WTC11 (cell line): ENCODE data around the gene EYS.

ENCODE experiments used
- ELF4 ChIP-seq: sonication (generic); formaldehyde crosslinking; IDR thresholded peaks from 2 replicates; pipeline ENCODE4 v1.8.1; 2022; ENCODE audit warnings: low read depth, mild to moderate bottlenecking, moderate library complexity, missing genetic modification reagents
- GTF2I ChIP-seq: fragments of 250-450 bp; sonication (Bioruptor Pico); conservative IDR thresholded peaks from 2 replicates; pipeline ENCODE4 v1.4.0; 2021; ENCODE audit warnings: mild to moderate bottlenecking
- IRF2 ChIP-seq: sonication (generic); formaldehyde crosslinking; IDR thresholded peaks from 2 replicates; pipeline ENCODE4 v1.8.0; 2022; ENCODE audit warnings: low read depth, missing genetic modification reagents, borderline replicate concordance
- JUN ChIP-seq: sonication (generic); formaldehyde crosslinking; IDR thresholded peaks from 2 replicates; pipeline ENCODE4 v1.8.0; 2023; ENCODE audit warnings: mild to moderate bottlenecking, missing genetic modification reagents
- NR2C2 ChIP-seq: sonication (generic); formaldehyde crosslinking; IDR thresholded peaks from 2 replicates; pipeline ENCODE4 v1.8.0; 2022; ENCODE audit warnings: mild to moderate bottlenecking, missing genetic modification reagents
- ZNF219 ChIP-seq: sonication (generic); formaldehyde crosslinking; IDR thresholded peaks from 2 replicates; pipeline ENCODE4 v1.8.0; 2023; ENCODE audit warnings: missing genetic modification reagents, mild to moderate bottlenecking, borderline replicate concordance
- ZNF232 ChIP-seq: sonication (generic); formaldehyde crosslinking; IDR thresholded peaks from 2 replicates; pipeline ENCODE4 v1.8.0; 2022; ENCODE audit warnings: mild to moderate bottlenecking, missing genetic modification reagents
- TF ChIP-seq, protein P1 (sequence below): sonication (generic); formaldehyde crosslinking; conservative IDR thresholded peaks from 2 replicates; pipeline ENCODE4 v1.8.1; 2022; ENCODE audit warnings: mild to moderate bottlenecking, missing genetic modification reagents
- TF ChIP-seq, protein P2 (sequence below): sonication (generic); formaldehyde crosslinking; IDR thresholded peaks from 2 replicates; pipeline ENCODE4 v1.8.1; 2022; ENCODE audit warnings: mild to moderate bottlenecking, moderate library complexity, missing genetic modification reagents
- TF ChIP-seq, protein P3 (sequence below): sonication (generic); formaldehyde crosslinking; IDR thresholded peaks from 2 replicates; pipeline ENCODE4 v1.8.1; 2022; ENCODE audit warnings: low read depth, mild to moderate bottlenecking, moderate library complexity, missing genetic modification reagents, borderline replicate concordance
- TF ChIP-seq, protein P4 (sequence below): sonication (generic); formaldehyde crosslinking; IDR thresholded peaks from 2 replicates; pipeline ENCODE4 v1.8.0; 2022; ENCODE audit warnings: mild to moderate bottlenecking, missing genetic modification reagents
- TF ChIP-seq, protein P5 (sequence below): fragments of 200-600 bp; IDR thresholded peaks from 2 replicates; pipeline ENCODE4 v1.8.0; 2022; ENCODE audit warnings: antibody characterized with exemption
- TF ChIP-seq, protein P6 (sequence below): sonication (generic); formaldehyde crosslinking; IDR thresholded peaks from 2 replicates; pipeline ENCODE4 v1.8.1; 2023; ENCODE audit warnings: mild to moderate bottlenecking, missing genetic modification reagents, borderline replicate concordance
- TF ChIP-seq, protein P7 (sequence below): sonication (generic); formaldehyde crosslinking; IDR thresholded peaks from 2 replicates; pipeline ENCODE4 v1.8.0; 2022; ENCODE audit warnings: missing genetic modification reagents

DNA sequence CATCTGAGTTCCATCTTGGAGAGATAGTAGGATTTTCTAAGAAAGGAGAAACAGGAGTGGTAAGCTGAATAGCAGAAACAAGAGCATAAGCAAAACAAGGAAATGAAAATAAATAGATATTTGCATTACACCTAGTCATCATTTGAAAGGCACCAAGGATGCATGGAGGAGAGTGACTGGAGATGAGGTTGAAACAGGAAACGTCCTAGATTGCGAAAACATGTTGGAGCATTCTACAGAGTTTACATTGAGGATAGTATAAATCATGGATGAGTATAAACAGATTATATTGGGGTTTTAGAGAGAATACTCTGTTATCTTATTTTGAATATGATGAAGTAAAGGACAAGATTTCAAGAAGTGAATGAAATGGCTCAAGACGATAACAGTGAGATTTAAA is 507.3 kb downstream of the EYS start:
- TF ChIP-seq, protein P1, sequence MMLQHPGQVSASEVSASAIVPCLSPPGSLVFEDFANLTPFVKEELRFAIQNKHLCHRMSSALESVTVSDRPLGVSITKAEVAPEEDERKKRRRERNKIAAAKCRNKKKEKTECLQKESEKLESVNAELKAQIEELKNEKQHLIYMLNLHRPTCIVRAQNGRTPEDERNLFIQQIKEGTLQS (CRISPR knock-in tag), result no peak
- TF ChIP-seq, protein P2, sequence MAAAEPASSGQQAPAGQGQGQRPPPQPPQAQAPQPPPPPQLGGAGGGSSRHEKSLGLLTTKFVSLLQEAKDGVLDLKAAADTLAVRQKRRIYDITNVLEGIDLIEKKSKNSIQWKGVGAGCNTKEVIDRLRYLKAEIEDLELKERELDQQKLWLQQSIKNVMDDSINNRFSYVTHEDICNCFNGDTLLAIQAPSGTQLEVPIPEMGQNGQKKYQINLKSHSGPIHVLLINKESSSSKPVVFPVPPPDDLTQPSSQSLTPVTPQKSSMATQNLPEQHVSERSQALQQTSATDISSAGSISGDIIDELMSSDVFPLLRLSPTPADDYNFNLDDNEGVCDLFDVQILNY (CRISPR knock-in tag), result no peak
- TF ChIP-seq ZNF219 (CRISPR knock-in tag), result no peak
- TF ChIP-seq, protein P3, sequence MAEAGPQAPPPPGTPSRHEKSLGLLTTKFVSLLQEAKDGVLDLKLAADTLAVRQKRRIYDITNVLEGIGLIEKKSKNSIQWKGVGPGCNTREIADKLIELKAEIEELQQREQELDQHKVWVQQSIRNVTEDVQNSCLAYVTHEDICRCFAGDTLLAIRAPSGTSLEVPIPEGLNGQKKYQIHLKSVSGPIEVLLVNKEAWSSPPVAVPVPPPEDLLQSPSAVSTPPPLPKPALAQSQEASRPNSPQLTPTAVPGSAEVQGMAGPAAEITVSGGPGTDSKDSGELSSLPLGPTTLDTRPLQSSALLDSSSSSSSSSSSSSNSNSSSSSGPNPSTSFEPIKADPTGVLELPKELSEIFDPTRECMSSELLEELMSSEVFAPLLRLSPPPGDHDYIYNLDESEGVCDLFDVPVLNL (CRISPR knock-in tag), result no peak
- TF ChIP-seq, protein P4, sequence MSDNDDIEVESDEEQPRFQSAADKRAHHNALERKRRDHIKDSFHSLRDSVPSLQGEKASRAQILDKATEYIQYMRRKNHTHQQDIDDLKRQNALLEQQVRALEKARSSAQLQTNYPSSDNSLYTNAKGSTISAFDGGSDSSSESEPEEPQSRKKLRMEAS (CRISPR knock-in tag), result no peak
- TF ChIP-seq NR2C2 (CRISPR knock-in tag), result no peak
- TF ChIP-seq, protein P5, sequence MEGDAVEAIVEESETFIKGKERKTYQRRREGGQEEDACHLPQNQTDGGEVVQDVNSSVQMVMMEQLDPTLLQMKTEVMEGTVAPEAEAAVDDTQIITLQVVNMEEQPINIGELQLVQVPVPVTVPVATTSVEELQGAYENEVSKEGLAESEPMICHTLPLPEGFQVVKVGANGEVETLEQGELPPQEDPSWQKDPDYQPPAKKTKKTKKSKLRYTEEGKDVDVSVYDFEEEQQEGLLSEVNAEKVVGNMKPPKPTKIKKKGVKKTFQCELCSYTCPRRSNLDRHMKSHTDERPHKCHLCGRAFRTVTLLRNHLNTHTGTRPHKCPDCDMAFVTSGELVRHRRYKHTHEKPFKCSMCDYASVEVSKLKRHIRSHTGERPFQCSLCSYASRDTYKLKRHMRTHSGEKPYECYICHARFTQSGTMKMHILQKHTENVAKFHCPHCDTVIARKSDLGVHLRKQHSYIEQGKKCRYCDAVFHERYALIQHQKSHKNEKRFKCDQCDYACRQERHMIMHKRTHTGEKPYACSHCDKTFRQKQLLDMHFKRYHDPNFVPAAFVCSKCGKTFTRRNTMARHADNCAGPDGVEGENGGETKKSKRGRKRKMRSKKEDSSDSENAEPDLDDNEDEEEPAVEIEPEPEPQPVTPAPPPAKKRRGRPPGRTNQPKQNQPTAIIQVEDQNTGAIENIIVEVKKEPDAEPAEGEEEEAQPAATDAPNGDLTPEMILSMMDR, result no peak
- TF ChIP-seq ELF4 (CRISPR knock-in tag), result no peak
- TF ChIP-seq IRF2 (CRISPR knock-in tag), result no peak
- TF ChIP-seq, protein P6, sequence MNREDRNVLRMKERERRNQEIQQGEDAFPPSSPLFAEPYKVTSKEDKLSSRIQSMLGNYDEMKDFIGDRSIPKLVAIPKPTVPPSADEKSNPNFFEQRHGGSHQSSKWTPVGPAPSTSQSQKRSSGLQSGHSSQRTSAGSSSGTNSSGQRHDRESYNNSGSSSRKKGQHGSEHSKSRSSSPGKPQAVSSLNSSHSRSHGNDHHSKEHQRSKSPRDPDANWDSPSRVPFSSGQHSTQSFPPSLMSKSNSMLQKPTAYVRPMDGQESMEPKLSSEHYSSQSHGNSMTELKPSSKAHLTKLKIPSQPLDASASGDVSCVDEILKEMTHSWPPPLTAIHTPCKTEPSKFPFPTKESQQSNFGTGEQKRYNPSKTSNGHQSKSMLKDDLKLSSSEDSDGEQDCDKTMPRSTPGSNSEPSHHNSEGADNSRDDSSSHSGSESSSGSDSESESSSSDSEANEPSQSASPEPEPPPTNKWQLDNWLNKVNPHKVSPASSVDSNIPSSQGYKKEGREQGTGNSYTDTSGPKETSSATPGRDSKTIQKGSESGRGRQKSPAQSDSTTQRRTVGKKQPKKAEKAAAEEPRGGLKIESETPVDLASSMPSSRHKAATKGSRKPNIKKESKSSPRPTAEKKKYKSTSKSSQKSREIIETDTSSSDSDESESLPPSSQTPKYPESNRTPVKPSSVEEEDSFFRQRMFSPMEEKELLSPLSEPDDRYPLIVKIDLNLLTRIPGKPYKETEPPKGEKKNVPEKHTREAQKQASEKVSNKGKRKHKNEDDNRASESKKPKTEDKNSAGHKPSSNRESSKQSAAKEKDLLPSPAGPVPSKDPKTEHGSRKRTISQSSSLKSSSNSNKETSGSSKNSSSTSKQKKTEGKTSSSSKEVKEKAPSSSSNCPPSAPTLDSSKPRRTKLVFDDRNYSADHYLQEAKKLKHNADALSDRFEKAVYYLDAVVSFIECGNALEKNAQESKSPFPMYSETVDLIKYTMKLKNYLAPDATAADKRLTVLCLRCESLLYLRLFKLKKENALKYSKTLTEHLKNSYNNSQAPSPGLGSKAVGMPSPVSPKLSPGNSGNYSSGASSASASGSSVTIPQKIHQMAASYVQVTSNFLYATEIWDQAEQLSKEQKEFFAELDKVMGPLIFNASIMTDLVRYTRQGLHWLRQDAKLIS (CRISPR knock-in tag), result no peak
- no peak for TF ChIP-seq GTF2I (CRISPR knock-in tag)
- TF ChIP-seq, protein P7, sequence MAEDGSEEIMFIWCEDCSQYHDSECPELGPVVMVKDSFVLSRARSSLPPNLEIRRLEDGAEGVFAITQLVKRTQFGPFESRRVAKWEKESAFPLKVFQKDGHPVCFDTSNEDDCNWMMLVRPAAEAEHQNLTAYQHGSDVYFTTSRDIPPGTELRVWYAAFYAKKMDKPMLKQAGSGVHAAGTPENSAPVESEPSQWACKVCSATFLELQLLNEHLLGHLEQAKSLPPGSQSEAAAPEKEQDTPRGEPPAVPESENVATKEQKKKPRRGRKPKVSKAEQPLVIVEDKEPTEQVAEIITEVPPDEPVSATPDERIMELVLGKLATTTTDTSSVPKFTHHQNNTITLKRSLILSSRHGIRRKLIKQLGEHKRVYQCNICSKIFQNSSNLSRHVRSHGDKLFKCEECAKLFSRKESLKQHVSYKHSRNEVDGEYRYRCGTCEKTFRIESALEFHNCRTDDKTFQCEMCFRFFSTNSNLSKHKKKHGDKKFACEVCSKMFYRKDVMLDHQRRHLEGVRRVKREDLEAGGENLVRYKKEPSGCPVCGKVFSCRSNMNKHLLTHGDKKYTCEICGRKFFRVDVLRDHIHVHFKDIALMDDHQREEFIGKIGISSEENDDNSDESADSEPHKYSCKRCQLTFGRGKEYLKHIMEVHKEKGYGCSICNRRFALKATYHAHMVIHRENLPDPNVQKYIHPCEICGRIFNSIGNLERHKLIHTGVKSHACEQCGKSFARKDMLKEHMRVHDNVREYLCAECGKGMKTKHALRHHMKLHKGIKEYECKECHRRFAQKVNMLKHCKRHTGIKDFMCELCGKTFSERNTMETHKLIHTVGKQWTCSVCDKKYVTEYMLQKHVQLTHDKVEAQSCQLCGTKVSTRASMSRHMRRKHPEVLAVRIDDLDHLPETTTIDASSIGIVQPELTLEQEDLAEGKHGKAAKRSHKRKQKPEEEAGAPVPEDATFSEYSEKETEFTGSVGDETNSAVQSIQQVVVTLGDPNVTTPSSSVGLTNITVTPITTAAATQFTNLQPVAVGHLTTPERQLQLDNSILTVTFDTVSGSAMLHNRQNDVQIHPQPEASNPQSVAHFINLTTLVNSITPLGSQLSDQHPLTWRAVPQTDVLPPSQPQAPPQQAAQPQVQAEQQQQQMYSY (CRISPR knock-in tag), result no peak
- TF ChIP-seq ZNF232 (CRISPR knock-in tag), result no peak
- no peak for TF ChIP-seq JUN (CRISPR knock-in tag)
